Activated T-helper 17 cell treated with anti-CD3 and anti-CD28 coated beads, Interleukin-2, amount 50 U/mL, for 72 hours (primary cell): ENCODE results near the gene NAPG. TPM values are rescaled to one million over a fixed set of nuclear protein-coding genes. Genes with fewer than 3 reads are reported as not detected.
"Not testable (repeated sequence)": the region's sequence is repeated elsewhere in the genome, so short reads cannot be mapped to it uniquely, and the experiment has no call there.

Source experiments
- ATAC-seq: fragments of 150-1000 bp; cut with Tn5 transposase; replicated peaks from 2 replicates; pipeline ENCODE4 v1.10.0; 2021; ENCODE audit warnings: mild to moderate bottlenecking, moderate library complexity
- H3K27ac Mint-ChIP-seq: one replicate; pipeline ENCODE4 v1.8.0; 2022; ENCODE audit warnings: mixed read lengths
- H3K27me3 Mint-ChIP-seq: one replicate; pipeline ENCODE4 v1.8.0; 2022; ENCODE audit warnings: mixed read lengths
- H3K36me3 Mint-ChIP-seq: one replicate; pipeline ENCODE4 v1.8.0; 2022; ENCODE audit warnings: low read depth, mild to moderate bottlenecking, mixed read lengths
- H3K4me1 Mint-ChIP-seq: one replicate; pipeline ENCODE4 v1.8.0; 2022; ENCODE audit warnings: mixed read lengths
- H3K4me3 Mint-ChIP-seq: one replicate; pipeline ENCODE4 v1.8.0; 2022; ENCODE audit warnings: mild to moderate bottlenecking, mixed read lengths
- H3K9me3 Mint-ChIP-seq: one replicate; pipeline ENCODE4 v1.8.0; 2022; ENCODE audit warnings: mixed read lengths
- total RNA-seq, 2 donors: library from RNA; stranded (reverse); gene quantifications; one replicate each; pipeline ENCODE4 v1.2.3, GENCODE V29; 2022

NAPG gene
- total RNA-seq, 2 donors from 2014 or later = 30.9 to 38.0 TPM

DNA sequence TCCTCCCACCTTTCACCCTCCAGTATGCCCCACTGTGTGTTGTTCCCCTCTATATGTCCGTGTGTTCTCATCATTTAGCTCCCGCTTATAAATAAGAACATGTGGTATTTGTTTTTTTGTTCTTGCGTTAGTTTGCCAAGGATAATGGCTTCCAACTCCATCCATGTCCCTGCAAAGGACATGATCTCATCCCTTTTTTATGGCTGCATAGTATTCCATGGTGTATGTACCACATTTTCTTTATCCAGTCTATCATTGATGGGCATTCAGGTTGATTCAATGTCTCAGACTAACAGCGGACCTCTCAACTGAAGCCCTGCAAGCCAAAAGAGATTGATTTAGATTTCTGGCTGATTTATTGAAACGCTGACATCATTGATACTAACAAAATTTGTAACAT lies 44.1 kb downstream of the NAPG start:
- not testable (repeated sequence) for H3K27ac Mint-ChIP-seq, H3K4me3 Mint-ChIP-seq, H3K36me3 Mint-ChIP-seq, H3K9me3 Mint-ChIP-seq, H3K4me1 Mint-ChIP-seq, ATAC-seq, H3K27me3 Mint-ChIP-seq

- peaks cover 1% of the 10 kb centered on the region for H3K4me1 Mint-ChIP-seq
- ATAC-seq = no peak
- no peak overlapping the region for H3K4me3 Mint-ChIP-seq
- no peak overlapping the region for H3K27ac Mint-ChIP-seq
- no peaks in the 10 kb centered on the region for H3K27me3 Mint-ChIP-seq
- H3K36me3 Mint-ChIP-seq = no peaks in the 10 kb centered on the region
- H3K9me3 Mint-ChIP-seq = no peaks in the 10 kb centered on the region
These were observed 44.8 kb downstream of the NAPG start for GRCh38 chr18:10570622-10571021.

- Mint-ChIP-seq H3K27me3 (no peaks in the 10 kb centered on the region), H3K27ac (no peak overlapping the region), H3K9me3 (no peaks in the 10 kb centered on the region), H3K4me1 (no peaks in the 10 kb centered on the region), H3K36me3 (no peaks in the 10 kb centered on the region), H3K4me3 (no peak overlapping the region)
- no peak for ATAC-seq
These were observed 45.7 kb downstream of the NAPG start for GRCh38 chr18:10571537-10571936.

GRCh38 chr18:10573261-10573660 lies 47.4 kb downstream of the NAPG start:
- H3K36me3 Mint-ChIP-seq, H3K27ac Mint-ChIP-seq, H3K9me3 Mint-ChIP-seq, H3K4me1 Mint-ChIP-seq, H3K4me3 Mint-ChIP-seq, ATAC-seq, H3K27me3 Mint-ChIP-seq: not testable (repeated sequence)

DNA sequence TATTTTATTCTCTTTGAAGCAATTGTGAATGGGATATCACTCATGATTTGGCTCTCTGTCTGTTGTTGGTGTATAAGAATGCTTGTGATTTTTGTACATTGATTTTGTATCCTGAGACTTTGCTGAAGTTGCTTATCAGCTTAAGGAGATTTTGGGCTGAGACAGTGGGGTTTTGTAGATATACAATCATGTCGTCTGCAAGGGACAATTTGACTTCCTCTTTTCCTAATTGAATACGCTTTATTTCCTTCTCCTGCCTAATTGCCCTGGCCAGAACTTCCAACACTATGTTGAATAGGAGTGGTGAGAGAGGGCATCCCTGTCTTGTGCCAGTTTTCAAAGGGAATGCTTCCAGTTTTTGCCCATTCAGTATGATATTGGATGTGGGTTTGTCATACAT lies 48.6 kb downstream of the NAPG start:
- not testable (repeated sequence) for H3K36me3 Mint-ChIP-seq, H3K27ac Mint-ChIP-seq, H3K4me3 Mint-ChIP-seq, H3K27me3 Mint-ChIP-seq, H3K9me3 Mint-ChIP-seq, ATAC-seq, H3K4me1 Mint-ChIP-seq

DNA sequence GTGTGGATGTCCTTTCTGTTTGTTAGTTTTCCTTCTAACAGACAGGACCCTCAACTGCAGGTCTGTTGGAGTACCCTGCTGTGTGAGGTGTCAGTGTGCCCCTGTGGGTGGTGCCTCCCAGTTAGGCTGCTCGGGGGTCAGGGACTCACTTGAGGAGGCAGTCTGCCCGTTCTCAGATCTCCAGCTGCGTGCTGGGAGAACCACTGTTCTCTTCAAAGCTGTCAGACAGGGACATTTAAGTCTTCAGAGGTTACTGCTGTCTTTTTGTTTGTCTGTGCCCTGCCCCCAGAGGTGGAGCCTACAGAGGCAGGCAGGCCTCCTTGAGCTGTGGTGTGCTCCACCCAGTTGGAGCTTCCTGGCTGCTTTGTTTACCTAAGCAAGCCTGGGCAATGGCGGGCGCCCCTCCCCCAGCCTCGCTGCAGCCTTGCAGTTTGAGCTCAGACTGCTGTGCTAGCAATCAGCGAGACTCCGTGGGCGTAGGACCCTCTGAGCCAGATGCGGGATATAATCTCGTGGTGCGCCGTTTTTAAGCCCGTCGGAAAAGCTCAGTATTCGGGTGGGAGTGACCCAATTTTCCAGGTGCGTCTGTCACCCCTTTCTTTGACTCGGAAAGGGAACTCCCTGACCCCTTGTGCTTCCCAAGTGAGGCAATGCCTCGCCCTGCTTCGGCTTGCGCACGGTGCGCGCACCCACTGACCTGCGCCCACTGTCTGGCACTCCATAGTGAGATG lies 52.2 kb downstream of the NAPG start:
- ATAC-seq, H3K9me3 Mint-ChIP-seq, H3K27me3 Mint-ChIP-seq, H3K27ac Mint-ChIP-seq, H3K4me1 Mint-ChIP-seq, H3K36me3 Mint-ChIP-seq: not testable (repeated sequence)
- peak overlapping the region; percentile 23 for H3K4me3 Mint-ChIP-seq

DNA sequence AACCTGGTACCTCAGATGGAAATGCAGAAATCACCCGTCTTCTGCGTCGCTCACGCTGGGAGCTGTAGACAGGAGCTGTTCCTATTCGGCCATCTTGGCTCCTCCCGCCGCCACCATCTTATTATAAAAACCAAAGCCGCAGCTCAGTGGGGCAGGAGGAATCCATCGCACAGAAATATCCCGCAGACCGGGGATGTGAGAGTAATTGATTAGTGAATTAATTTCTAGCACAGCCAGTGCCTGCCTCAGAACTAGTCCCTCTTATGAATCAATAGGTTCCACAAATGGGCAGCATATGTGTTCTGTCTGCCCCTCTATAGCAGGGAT lies 52.7 kb downstream of the NAPG start:
- H3K27me3 Mint-ChIP-seq, H3K36me3 Mint-ChIP-seq, H3K27ac Mint-ChIP-seq, H3K4me1 Mint-ChIP-seq, ATAC-seq, H3K9me3 Mint-ChIP-seq: not testable (repeated sequence)
- peak overlapping the region; percentile 23 for H3K4me3 Mint-ChIP-seq

GRCh38 chr18:10579079-10579867 lies 53.4 kb downstream of the NAPG start:
- Mint-ChIP-seq H3K4me3 (no peak overlapping the region), H3K36me3 (no peaks in the 10 kb centered on the region), H3K9me3 (peaks cover 3% of the 10 kb centered on the region), H3K27ac (no peak overlapping the region), H3K27me3 (no peaks in the 10 kb centered on the region), H3K4me1 (no peaks in the 10 kb centered on the region)
- no peak for ATAC-seq

DNA sequence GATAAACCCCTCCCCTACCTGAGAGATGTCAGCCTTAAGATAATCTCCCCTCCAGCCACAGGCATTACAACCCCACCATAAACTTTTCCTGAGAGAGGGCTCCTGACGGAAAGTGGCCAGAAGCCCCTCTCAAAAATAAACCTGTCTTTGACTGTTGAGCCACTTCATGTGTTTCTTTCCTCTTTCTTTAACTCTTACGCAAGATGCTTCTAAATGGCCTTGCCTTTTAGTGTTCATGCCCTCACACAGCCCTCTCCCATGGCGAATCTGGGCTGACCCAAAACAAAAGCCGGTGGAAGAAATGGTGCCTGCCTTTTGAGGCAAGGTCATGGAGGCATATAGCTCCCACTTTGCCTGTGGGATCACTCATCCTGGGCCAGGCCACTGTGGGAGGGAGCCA lies 54.4 kb downstream of the NAPG start:
- Mint-ChIP-seq H3K9me3 (peaks cover 3% of the 10 kb centered on the region), H3K4me1 (no peaks in the 10 kb centered on the region), H3K27me3 (no peaks in the 10 kb centered on the region), H3K4me3 (no peak overlapping the region), H3K36me3 (no peaks in the 10 kb centered on the region), H3K27ac (no peak overlapping the region)
- no peak for ATAC-seq

DNA sequence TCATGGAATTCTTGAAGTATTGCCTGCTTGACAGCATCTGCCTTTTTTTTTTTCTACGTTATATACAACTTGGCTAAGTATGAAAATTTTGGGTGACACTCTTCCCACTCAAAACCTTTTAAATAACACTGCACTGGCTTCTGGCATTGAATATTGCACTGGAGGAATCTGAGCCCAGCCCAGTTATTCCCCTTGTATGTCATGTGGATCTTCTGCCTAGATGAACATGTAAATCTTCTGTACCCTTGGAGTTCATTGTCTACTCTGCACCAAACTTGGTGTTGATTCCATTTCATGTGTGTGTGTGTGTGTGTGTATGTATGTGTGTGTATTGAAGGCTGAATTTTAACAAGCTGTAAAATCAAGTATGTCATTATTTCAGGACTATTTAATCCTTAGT lies 59.4 kb downstream of the NAPG start:
- H3K27ac Mint-ChIP-seq = no peak overlapping the region
- no peaks in the 10 kb centered on the region for H3K36me3 Mint-ChIP-seq
- no peak for ATAC-seq
- no peak overlapping the region for H3K4me3 Mint-ChIP-seq
- H3K27me3 Mint-ChIP-seq = no peaks in the 10 kb centered on the region
- H3K9me3 Mint-ChIP-seq = no peaks in the 10 kb centered on the region
- H3K4me1 Mint-ChIP-seq = no peaks in the 10 kb centered on the region

DNA sequence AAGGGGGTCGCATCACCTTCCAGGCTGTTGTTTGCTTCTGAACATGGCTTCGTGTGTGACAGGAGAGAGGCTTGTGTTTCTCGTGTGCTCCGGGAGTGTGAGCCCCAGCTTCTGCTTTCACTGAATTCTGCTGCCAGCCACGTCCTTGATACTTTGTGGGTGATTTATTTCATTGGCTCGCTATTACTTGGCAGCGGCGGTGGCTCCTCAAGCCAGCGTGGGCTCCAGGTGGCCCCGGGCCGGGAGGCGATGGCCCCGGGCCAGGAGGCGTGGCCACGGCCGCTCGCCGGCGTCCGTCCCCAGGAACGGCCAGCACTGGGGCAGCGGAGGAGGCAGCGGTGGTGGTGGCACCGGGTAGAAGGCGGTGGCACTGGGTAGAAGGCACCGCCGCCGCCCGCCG lies 63.1 kb downstream of the NAPG start:
- Mint-ChIP-seq H3K4me1 (no peaks in the 10 kb centered on the region), H3K36me3 (no peaks in the 10 kb centered on the region), H3K27ac (no peak overlapping the region), H3K27me3 (peaks cover 4% of the 10 kb centered on the region), H3K4me3 (no peak overlapping the region), H3K9me3 (no peaks in the 10 kb centered on the region)
- no peak for ATAC-seq

- Mint-ChIP-seq H3K4me3 (no peak overlapping the region), H3K36me3 (no peaks in the 10 kb centered on the region), H3K9me3 (no peaks in the 10 kb centered on the region), H3K27me3 (peaks cover 4% of the 10 kb centered on the region), H3K4me1 (no peaks in the 10 kb centered on the region), H3K27ac (no peak overlapping the region)
- peak; percentile 16 for ATAC-seq
These were observed 64.6 kb downstream of the NAPG start for GRCh38 chr18:10590412-10590811.

DNA sequence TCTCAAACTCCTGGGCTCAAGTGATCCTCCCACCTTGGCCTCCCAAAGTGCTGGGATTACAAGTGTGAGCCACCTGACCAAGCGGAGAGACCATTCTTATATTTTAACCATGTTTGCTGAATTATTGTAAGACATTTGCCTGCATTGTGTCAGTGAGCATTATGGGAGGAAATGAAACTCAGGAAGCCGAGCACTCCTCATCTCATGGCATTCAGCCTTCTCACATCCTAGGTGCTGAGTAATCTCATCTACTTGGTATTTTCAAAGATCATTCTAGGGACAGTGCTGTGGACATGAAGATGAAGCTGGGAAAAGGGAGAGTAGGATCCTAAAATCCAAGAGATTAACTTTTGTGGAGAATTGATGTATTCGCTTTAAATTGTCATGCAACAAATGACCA lies 66.1 kb downstream of the NAPG start:
- ATAC-seq = no peak
- Mint-ChIP-seq H3K27ac (no peak overlapping the region), H3K36me3 (no peaks in the 10 kb centered on the region), H3K4me1 (no peaks in the 10 kb centered on the region), H3K27me3 (peaks cover 4% of the 10 kb centered on the region), H3K9me3 (no peaks in the 10 kb centered on the region), H3K4me3 (no peak overlapping the region)

DNA sequence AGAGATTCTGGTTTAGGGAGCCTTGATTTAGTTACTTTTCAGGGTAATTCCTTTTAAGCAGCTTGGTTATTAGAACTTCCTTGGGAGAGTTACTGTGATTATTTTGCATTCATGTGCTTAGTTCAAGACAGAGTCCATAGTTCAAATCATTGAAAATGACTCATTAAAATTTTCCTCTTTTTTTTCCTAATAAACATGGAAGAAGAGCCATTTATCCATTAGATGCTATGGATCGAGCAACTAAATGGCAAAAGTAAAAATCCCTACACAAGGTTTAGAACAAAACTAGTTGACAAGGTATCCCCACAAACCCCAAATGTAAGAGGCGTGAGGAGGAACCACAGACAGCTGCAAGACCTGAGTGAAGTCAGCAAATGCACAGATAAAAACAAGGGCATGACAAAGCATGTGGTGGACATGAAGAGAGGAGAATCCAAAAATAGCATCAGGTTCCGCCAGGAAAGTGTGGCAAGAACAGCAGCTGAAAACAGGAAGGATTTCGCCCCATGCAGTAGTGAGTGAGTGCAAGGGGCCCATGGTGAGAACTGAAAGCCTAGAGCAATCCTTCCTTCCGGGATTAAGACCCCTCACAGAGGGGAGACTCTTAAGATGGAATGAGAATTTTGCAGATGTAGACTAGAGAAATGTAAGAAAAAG lies 67.7 kb downstream of the NAPG start:
- H3K4me3 Mint-ChIP-seq, ATAC-seq, H3K4me1 Mint-ChIP-seq, H3K36me3 Mint-ChIP-seq, H3K27me3 Mint-ChIP-seq, H3K27ac Mint-ChIP-seq, H3K9me3 Mint-ChIP-seq: not testable (repeated sequence)

DNA sequence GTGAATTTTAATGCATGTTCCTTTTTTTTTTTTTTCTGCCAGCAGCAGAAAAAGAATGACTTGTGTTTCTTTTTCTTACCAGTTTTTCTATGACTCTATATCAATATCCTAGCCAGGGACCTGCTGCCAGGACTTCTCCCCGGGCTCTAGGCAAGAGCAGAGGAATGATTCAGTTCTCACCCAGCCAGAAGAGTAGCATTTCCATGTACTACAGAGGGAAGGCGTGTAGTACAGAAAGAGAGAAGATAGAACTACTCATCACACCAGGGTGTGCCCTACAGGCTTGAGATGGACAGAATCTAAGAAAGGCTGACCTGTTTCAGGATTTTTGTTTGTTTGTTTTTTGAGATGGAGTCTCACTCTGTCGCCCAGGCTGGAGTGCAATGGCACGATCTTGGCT lies 70.1 kb downstream of the NAPG start:
- not testable (repeated sequence) for ATAC-seq, H3K36me3 Mint-ChIP-seq, H3K9me3 Mint-ChIP-seq, H3K4me1 Mint-ChIP-seq, H3K27ac Mint-ChIP-seq, H3K27me3 Mint-ChIP-seq, H3K4me3 Mint-ChIP-seq
